GM10847 (cell line): ENCODE data around the gene APOE.
A peak's percentile ranks its signal among the peaks of the same experiment; 100 is the strongest.

Source experiments
- POLR2A ChIP-seq: IDR thresholded peaks from 2 replicates; pipeline ENCODE4 v1.6.1; 2011; ENCODE audit not compliant: insufficient read length; ENCODE audit errors: extremely low read depth

Gene APOE

DNA sequence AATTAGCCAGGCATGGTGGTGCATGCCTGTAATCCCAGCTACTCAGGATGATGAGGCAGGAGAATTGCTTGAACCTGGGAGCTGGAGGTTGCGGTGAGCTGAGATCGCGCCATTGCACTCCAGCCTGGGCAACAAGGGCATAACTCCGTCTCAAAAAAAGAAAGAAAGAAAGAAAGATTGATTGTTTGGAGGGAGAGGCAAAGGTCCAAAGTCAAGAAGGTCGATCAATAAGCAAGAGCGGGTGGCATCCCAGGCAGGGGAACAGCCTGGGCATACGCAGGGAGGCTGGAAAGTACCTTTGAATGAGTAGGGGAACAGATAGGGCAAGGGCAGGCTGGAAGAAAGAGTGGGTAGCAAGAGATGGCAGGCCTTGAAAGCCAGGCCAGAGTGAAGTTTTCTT, 24.5 kb downstream of the APOE start:
- no peak for TF ChIP-seq POLR2A

DNA sequence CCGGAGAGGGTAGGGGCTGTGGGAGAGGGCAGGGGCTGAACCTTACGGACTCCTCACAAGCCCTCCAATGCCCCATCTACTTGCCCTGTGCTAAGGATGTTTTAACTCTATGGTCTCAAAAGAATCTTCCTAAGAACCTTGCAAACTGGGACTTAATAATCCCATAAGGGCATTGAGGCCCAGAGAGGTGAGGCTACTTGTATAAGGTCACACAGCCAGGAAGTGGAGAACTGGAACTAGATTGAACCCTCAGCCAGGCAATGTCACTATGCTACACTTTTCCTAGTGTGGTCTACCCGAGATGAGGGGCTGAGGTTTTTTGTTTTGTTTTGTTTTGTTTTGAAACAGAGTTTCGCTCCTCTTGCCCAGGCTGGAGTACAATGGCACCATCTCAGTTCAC, 25.9 kb downstream of the APOE start:
- no peak for TF ChIP-seq POLR2A

DNA sequence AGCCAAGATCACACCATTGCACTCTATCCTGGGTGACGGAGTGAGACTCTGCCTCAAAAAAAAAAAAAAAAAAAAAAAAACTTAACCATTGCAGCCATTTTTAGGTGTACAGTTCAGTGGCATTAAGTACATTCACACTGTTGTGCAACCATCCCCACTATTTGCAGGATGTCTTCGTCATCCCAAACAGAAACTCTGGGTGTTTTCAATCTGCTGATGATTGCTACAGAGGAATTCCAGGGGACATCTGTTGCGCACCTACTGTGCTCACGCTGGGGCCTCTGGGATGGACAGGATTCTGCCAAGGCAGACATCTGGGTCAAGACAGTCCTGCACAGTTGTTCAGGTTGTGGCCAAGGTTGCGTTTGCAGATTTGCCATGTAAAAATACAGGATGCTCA, 34.1 kb downstream of the APOE start:
- TF ChIP-seq POLR2A: no peak

DNA sequence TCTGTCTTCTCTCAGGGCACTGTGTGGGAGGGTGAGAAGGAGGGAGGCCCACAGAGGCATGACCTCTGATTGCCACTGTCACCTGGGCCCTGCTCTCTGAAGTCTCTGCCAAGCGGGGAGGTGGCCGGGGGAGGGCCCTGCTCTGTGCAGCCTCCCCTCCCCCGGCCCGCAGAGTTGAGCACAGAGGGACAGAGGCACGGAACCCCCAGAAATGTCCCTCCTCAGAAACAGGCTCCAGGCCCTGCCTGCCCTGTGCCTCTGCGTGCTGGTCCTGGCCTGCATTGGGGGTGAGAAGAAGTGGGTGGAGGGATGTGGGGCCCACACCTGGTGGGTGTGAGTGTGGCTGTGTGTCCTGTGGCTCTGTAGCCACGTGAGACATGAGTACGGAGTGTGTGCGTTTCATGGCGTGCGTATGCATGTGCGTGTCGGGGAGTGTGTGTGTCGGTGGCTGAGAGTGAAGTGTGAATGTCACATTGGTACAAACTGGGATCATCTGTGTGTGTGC, 36.5 kb downstream of the APOE start, which contains the start of gene APOC4:
APOC4 (plus strand) TSS at position 171 of the 505 bp plus-strand sequence; CDS start at position 212, 41 bp downstream.
- no peak for TF ChIP-seq POLR2A

DNA sequence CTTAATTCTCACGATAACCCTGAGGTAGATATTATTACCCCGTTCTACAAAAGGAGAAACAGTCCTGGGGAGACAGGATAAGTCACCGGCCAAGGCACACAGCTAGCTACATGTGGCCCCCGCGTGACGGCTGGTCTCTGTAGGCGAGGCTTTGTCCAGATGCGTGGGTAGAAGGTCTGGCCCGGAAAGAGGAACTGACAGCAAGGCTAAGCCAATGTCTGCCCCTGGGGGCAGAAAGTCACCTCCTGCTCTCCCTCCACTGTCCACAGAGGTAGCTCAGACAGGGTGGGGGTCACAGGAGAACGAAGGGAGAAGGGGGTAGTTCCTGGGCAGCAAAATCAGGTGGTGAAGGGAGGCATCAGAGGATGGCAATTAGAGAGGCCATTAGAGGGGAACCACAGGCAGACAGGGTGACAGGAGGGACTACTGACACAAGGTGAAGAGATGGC, 38.2 kb downstream of the APOE start:
- no peak for TF ChIP-seq POLR2A

DNA sequence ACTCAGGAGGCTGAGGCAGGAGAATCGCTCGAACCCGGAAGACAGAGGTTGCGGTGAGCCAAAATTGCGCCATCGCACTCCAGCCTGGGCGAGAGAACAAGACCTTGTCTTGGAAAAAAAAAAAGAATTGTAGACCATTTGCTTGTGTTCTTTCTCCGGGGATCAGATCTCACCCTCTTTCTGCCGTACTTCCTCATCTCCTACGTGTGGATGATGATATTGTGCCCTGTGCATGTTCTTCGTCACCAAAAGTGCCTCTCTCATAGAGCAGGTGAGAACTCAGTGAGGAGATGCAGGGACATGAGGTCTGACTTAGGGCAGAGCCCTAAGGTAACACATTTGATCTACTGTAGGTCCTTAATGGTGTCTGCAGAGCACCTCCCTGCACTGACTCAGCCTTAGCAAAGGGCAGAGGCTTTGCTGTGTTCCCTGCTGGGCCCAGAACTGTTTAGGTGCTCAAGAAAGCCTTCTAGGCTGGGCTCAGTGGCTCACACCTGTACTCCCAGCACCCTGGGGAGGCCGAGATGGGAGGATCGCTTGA, 41.5 kb downstream of the APOE start:
- no peak for TF ChIP-seq POLR2A

DNA sequence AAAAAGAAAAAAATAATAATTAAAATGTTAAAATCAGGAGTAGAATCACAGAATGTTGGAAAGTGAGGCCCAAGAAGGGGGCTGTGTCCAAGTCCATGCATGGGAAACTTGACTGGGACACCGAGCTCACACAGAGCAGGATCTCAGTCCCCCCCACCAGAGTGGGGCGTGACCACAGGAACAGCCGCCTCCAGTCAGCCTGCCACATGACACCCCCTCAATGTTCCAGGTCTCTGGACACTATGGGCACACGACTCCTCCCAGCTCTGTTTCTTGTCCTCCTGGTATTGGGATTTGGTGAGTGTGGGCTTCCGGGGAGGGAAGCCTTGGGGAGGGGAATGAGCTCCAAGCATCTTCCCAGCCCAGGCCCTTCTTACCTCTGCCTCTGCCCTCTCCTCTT, 42.6 kb downstream of the APOE start:
- no peak for TF ChIP-seq POLR2A

DNA sequence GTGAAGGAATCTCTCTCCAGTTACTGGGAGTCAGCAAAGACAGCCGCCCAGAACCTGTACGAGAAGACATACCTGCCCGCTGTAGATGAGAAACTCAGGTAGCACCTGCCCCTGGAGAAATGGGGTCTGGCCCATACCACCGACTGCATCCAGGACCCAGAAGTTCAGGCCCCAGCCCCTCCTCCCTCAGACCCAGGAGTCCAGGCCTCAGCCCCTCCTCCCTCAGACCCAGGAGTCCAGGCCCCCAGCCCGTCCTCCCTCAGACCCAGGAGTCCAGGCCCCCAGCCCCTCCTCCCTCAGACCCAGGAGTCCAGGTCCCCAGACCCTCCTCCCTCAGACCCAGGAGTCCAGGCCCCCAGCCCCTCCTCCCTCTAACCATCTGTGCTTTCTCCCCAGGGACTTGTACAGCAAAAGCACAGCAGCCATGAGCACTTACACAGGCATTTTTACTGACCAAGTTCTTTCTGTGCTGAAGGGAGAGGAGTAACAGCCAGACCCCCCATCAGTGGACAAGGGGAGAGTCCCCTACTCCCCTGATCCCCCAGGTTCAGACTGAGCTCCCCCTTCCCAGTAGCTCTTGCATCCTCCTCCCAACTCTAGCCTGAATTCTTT, 43.3 kb downstream of the APOE start:
- no peak for TF ChIP-seq POLR2A

DNA sequence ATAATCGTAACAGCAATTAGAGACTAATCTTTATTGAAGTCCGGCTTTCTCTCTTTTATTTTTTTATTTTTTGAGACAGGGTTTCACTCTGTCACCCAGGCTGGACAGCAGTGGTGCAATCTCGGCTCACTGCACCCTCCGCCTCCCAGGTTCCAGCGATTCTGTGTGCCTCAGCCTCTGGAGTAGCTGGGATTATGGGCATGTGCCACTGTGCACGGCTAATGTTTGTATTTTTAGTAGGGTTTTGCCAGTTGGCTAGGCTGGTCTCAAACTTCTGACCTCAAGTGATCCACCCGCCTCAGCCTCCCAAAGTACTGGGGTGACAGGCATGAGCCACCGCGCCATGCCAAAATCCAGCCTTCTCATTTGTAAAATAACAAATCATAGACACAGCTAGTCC, 44.0 kb downstream of the APOE start:
- no peak for TF ChIP-seq POLR2A

DNA sequence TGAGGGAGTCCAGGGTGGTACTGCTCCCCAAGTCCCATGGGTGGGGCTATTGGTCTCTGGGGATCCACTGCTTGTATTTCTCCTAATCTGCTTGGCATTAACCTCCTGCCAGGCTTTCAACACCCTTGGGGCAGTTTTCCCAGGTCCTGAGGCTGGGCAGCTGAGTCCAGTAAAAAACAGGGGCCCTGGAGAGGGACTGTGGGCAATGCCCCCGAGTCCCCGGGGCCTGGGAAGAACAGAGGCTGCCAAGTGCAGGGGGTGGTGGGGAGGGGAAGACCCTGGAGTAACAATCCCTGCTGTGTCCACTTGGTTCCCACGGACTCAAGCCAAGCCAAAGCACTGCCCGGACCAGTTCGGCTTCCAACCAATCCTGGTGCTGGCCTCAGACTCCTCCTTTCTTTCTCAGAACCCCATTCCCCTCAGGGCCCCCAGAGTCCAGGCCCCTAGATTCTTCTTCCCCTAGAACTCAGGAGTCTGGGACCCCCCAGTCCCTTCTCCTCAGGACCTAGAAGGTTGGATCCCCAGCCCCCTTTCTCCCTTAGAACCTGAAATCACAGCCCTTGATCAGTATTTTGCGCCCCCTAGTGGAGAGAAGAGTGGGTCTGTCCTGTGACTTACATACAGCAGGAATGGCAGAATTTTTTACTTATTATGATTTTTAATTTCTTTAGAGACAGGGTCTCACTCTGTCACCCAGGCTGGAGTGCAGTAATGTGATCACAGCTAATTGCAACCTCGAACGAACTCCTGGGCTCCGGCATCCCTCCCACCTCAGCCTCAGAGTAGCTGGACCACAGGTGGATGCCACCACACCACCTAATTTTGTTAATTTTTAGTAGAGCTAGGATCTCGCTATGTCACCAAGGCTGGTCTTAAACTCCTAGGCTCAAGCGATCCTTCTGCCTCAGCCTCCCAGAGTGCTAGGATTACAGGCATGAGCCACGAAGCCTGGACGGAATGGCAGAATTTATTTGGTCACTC, 45.9 kb downstream of the APOE start:
- TF ChIP-seq POLR2A: no peak

DNA sequence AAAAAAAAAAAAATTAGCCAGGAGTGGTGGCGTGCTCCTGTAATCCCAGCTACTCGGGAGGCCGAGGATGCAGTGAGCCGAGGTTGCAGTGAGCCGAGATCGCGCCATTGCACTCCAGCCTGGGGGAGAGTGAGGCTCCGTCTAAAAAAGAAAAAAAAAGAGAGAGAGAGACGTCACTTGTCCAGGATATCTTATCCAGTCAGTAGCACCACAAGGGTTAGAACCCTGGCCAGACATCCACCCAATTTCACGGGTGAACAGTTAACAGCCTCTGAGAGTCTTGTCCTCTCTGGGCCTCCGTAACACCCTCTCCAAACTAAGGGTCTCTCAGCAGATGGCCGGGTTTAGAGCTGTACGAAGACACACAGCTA, 48.7 kb downstream of the APOE start:
- no peak for TF ChIP-seq POLR2A

DNA sequence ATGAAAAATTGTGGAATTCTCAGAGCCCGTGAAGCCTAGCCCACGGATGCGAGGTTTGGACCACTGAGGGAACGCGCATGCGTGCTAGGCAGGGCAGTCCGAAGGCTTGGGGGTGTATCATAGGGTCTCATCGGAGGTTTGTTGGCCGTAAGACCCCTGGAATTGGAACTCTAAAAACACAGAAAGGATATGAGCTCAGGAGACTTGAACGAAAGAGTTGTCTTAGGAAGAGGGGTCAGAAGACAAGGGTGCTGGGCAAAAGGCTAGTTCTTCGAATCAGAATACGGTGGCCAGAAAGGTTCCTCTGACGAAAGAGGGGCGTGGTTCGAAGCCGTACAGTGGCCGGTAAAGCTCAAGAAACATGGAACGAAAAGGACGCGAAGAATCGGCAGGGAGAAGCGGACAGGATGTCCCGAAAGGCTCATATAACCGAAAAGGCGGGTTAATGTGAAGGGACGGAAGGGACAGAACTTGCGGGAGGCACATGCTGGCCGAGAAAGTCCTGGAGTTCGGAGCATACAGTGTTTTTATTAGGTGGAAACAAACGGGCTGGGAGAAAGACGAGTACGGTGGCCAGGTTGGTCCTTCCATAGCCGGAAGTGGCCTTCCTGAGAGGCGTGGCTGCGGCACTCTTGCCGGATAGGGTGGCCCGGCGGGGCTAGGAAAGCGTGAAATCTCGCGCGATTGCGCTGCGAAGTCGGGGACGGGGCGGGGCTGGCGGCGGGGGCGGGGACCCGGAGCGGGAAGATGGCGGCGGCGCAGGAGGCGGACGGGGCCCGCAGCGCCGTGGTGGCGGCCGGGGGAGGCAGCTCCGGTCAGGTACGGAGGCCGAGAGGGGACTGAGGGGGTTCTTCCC, 49.3 kb downstream of the APOE start, which contains the start of gene CLPTM1:
CLPTM1 (plus strand) TSS at position 732 of the 856 bp plus-strand sequence; CDS start at position 748, 16 bp downstream.
- TF ChIP-seq POLR2A: peak; percentile 88

DNA sequence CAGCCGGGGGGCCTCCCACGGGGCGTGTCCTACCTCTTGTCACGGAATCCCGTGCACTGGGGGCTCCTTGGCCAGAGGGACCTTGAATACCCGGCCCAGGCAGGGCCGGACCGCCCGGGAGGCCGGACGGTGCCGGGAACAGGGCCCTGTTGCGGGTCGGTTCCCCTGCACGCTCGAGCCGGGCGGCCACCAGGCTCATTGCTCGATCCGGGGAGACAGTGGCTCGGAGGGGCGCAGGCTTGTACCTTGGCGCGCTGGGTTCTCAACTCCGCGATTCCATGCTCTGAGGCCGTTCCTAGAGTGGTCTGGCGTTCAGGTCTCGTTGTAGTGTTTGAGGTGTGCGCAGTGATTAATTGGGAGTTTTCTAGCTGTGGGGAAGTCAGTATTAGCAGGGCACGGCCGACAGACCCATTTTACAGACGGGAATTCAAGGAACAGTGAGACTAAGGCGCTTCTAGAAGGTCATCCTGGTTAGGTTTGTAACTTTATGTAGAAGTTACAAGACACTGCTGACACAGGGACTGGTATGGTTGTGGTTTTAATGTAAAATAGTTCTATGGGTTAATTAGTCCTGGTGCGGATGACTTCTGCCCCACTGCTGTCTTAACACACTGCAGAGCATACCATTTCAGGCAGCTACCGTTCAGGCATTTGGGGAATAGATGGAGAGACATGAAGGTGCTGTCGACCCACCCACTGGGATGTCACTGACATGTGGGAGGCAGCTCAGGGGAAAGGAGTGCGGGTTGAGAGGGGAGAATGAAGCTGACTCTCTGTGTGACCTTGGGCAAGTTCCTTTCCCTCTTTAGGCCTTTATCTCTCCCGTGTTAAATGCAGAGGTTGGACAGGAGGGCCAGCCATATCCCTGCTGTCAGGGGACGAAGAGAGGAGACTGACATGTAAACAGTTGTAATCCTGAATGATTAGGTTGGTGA, 50.2 kb downstream of the APOE start:
- no peak for TF ChIP-seq POLR2A

DNA sequence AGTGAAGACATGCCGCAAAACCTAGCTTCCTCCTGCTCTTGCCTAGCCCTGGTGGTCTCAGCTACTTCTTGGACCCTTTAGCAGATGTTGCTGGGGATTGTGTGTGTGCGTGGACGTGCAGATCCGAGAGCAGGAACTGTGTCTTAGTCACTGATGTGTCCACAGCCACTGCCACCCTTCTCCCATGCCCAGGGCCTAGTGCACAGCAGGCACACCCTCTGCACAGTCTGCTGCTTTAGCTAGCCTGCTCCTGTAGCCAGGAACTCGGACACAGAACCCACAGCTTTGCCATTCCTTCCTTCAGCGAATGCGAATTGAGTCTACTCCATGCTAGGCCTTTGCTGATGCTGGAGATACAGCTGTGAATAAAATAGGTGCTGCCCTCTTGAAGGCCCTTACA, 51.9 kb downstream of the APOE start:
- TF ChIP-seq POLR2A: no peak
